Endothelial cell of umbilical vein (primary cell): ENCODE data around the gene HNRNPC. TPM values are rescaled to one million over a fixed set of nuclear protein-coding genes. Genes with fewer than 3 reads are reported as not detected.
"Not testable (repeated sequence)": the region's sequence is repeated elsewhere in the genome, so short reads cannot be mapped to it uniquely, and the experiment has no call there.

ENCODE experiments used
- BruUV-seq: library from RNA; stranded (reverse); fragments of 400-500 nt; replicated peaks from 2 replicates; lab custom pipeline; 2021; lab: Mats Ljungman, UMichigan
- CTCF ChIA-PET: fragments of 300-600, 350-600 bp; sonication (Branson Sonifier 250); formaldehyde crosslinking; loops from one replicate; lab custom pipeline; 2021; ENCODE audit warnings: antibody characterized with exemption, inconsistent platforms; lab: Charles Lee
- POLR2A ChIA-PET: fragments of 300-600, 350-600 bp; sonication (Branson Sonifier 250); formaldehyde crosslinking; loops from one replicate; lab custom pipeline; 2021; ENCODE audit warnings: antibody characterized with exemption, inconsistent platforms; lab: Charles Lee
- DNase-seq: peaks from one replicate; pipeline ENCODE4 v3.0.0-alpha.2; 2011; ENCODE audit warnings: low read depth, low spot score
- FAIRE-seq: peaks from 2 replicates; lab custom pipeline; 2011; peaks lifted over from hg19 to GRCh38; lab: Jason Lieb, UNC
- H2AFZ ChIP-seq: 2 replicates; pipeline ENCODE4 v1.6.0; 2012; ENCODE audit warnings: low read depth, low read length, control low read depth, inconsistent platforms
- H3K27ac ChIP-seq: 2 replicates; pipeline ENCODE4 v1.5.1; 2011; ENCODE audit warnings: low read depth, mild to moderate bottlenecking, control low read depth, low read length, moderate library complexity; ENCODE audit not compliant: insufficient read depth
- H3K27me3 ChIP-seq, 2 experiments: 2 replicates each; pipeline versions ENCODE4 v1.6.0 to v1.6.1; 2011; ENCODE audit warnings: low read length in 2 of 2, mixed read lengths in 1 of 2; ENCODE audit not compliant: control insufficient read depth in 2 of 2, insufficient read depth in 2 of 2
- H3K36me3 ChIP-seq, 2 experiments: 2 replicates in 1 of 2; 3 replicates in 1 of 2; pipeline ENCODE4 v1.5.1; 2011; ENCODE audit warnings: low read length in 2 of 2, mild to moderate bottlenecking in 1 of 2, moderate library complexity in 1 of 2; ENCODE audit not compliant: control insufficient read depth in 2 of 2, insufficient read depth in 2 of 2; ENCODE audit errors: extremely low read depth in 1 of 2
- H3K4me1 ChIP-seq: 3 replicates; pipeline ENCODE4 v1.5.1; 2011; ENCODE audit warnings: mild to moderate bottlenecking, low read length; ENCODE audit not compliant: control insufficient read depth, insufficient read depth; ENCODE audit errors: extremely low read depth
- H3K4me2 ChIP-seq: 2 replicates; pipeline ENCODE4 v1.6.1; 2011; ENCODE audit warnings: low read length, control low read depth, mixed read lengths; ENCODE audit not compliant: insufficient read depth
- H3K4me3 ChIP-seq, 3 experiments: fragments of 200-600 bp in 1 of 3; sonication (generic), shearing (Covaris generic) in 1 of 3; replicated peaks in 1 of 3; 2 replicates each; pipeline ENCODE4 v1.5.1; 2011 to 2016; ENCODE audit warnings: control low read depth in 3 of 3, low read length in 3 of 3, mild to moderate bottlenecking in 2 of 3, inconsistent platforms in 1 of 3, low read depth in 1 of 3, moderate library complexity in 1 of 3; ENCODE audit not compliant: insufficient read depth in 1 of 3
- H3K79me2 ChIP-seq: 2 replicates; pipeline ENCODE4 v1.6.0; 2012; ENCODE audit warnings: low read length, inconsistent platforms; ENCODE audit not compliant: control insufficient read depth, insufficient read depth
- H3K9ac ChIP-seq: replicated peaks from 2 replicates; pipeline ENCODE3; 2011; ENCODE audit warnings: low read length, control low read depth; ENCODE audit not compliant: insufficient read depth; ENCODE audit errors: extremely low read depth
- H3K9me1 ChIP-seq: replicated peaks from 3 replicates; pipeline ENCODE4 v1.6.0; 2011; ENCODE audit warnings: mild to moderate bottlenecking, low read length; ENCODE audit not compliant: control insufficient read depth, insufficient read depth; ENCODE audit errors: extremely low read depth
- H3K9me3 ChIP-seq: replicated peaks from 2 replicates; pipeline ENCODE4 v1.5.1; 2012; ENCODE audit warnings: low read length, inconsistent platforms; ENCODE audit not compliant: control insufficient read depth, insufficient read depth
- H4K20me1 ChIP-seq: replicated peaks from 2 replicates; pipeline ENCODE3; 2011; ENCODE audit warnings: mild to moderate bottlenecking, low read length; ENCODE audit not compliant: control insufficient read depth, insufficient read depth; ENCODE audit errors: extremely low read depth
- EZH2 ChIP-seq: IDR thresholded peaks from 2 replicates; pipeline ENCODE4 v1.6.1; 2012; ENCODE audit warnings: borderline replicate concordance, low read depth, mild to moderate bottlenecking, moderate library complexity, low read length, inconsistent platforms; ENCODE audit not compliant: severe bottlenecking
- POLR2AphosphoS5 ChIP-seq: IDR thresholded peaks from 2 replicates; pipeline ENCODE4 v1.6.1; 2012; ENCODE audit warnings: low read depth, mild to moderate bottlenecking, control low read depth, low read length, moderate library complexity; ENCODE audit not compliant: insufficient read depth
- dilution Hi-C: fragments of 300-500 bp; cut with MboI; formaldehyde crosslinking; loops from one replicate; pipeline ENCODE4 v1.15.0; 2019; ENCODE audit warnings: low sequenced_read_pairs; ENCODE audit not compliant: extremely low pct_ligation_motif_present
- intact Hi-C: fragments of 100-400 bp; cut with micrococcal nuclease; formaldehyde crosslinking; loops from one replicate; pipeline ENCODE4 v1.10.0; 2022
- polyA plus RNA-seq, 4 experiments: library from polyadenylated mRNA; depleted of rRNA in 3 of 4; stranded (reverse) in 3 of 4; unstranded in 1 of 4; fragments of >200 nt; gene quantifications; 2 replicates each; pipeline versions ENCODE4 v1.2.1 to v1.2.3, GENCODE V29; 2011 to 2012; ENCODE audit warnings: missing spikeins in 1 of 4
- total RNA-seq: library from RNA; stranded (reverse); gene quantifications from 2 replicates; pipeline ENCODE4 v1.2.3, GENCODE V29; 2021

Gene HNRNPC
- total and polyA plus RNA-seq, 2 donors (not counting 3 experiments of a cell fraction or from before 2014, with no cell fraction given) = 531 to 674 TPM

DNA sequence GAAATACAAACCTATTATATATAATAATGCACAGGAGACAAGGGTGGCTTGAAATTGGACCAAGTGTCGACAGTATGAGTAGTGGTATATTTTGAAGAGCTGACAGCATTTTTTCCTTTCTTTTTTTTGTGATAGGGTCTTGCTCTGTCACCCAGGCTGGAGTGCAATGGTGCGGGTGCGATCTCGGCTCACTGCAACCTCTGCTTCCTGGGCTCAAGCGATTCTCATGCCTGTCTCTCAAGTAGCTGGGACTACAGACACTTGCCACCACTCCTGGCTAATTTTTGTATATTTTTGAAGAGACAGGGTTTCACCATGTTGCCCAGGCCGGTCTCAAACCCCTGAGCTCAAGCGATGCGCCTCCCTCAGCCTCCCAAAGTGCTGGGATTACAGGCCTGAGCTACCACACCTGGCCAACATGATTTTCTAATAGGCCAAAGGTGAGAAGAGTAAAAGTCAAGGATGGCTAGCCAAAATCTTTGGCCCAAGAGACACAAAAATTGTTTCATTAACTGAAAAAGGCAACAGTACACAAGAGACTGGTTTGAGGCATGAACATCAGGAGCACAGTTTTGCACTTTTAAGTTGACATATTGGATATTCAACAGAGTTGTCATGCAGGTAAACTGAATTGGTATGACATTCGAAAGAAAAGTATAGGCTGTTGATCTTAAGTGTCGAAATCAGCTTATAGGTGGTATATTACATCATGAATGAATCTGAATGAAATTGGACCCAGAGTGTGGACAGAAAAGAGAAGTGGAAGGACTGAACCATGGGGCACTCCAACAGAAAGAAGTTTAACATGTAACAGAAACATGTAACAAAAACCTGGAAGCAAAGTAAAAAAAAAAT is 12.5 kb downstream of the HNRNPC start:
- Histone ChIP-seq H3K79me2 (peaks cover 98% of the 10 kb centered on the region), H3K27ac (no peak overlapping the region), H3K4me1 (peaks cover 2% of the 10 kb centered on the region), H3K4me2 (no peak overlapping the region), H3K9me1 (peaks cover 2% of the 10 kb centered on the region), H3K36me3 (peaks cover 18 to 42% of the 10 kb centered on the region in 2 experiments), H3K27me3 (no peaks in the 10 kb centered on the region), H3K9me3 (no peaks in the 10 kb centered on the region), H3K4me3 (no peak overlapping the region), H2AFZ (no peak overlapping the region), H4K20me1 (peaks cover 37% of the 10 kb centered on the region), H3K9ac (no peak overlapping the region)
- no peak for FAIRE-seq
- BruUV-seq = no TSS peak
- DNase-seq = no peak
- dilution Hi-C loops (no loop called here), intact Hi-C loops (no loop called here)
- ChIA-PET CTCF (interaction anchor here (1.4 kb wide), 1 partner anchor 15 kb away, joined by 5 read pairs; no protein-coding TSS in a partner anchor), POLR2A (interaction anchor here (0.7 to 1.7 kb wide), 2 partner anchors 9 to 10 kb away, joined by 3 to 4 read pairs; no protein-coding TSS in a partner anchor)
- TF ChIP-seq POLR2AphosphoS5 = peak; percentile 3
- TF ChIP-seq EZH2 = no peak

DNA sequence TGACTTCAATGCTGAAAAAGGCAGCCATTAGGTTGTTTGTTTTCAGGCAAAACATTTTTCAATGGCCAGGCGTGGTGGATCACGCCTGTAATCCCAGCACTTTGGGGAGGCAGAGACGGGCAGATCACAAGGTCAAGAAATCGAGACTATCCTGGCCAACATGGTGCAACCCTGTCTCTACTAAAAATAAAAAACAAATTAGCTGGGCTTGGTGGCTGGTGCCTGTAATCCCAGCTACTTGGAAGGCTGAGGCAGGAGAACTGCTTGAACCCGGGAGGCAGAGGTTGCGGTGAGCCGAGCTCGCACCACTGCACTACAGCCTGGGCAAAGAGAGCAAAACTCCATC is 13.2 kb downstream of the HNRNPC start:
- CTCF ChIA-PET = interaction anchor here (1.4 kb wide), 1 partner anchor 14 kb away, joined by 5 read pairs; no protein-coding TSS in a partner anchor
- H2AFZ ChIP-seq, intact Hi-C loops, H3K9ac ChIP-seq, H3K4me3 ChIP-seq, DNase-seq, H3K9me1 ChIP-seq, H3K27ac ChIP-seq, FAIRE-seq, H3K4me1 ChIP-seq, H3K9me3 ChIP-seq, BruUV-seq, H3K27me3 ChIP-seq, dilution Hi-C loops: not testable (repeated sequence)
- peaks cover 33% of the 10 kb centered on the region for H4K20me1 ChIP-seq
- peak overlapping the region; percentile 4 for H3K4me2 ChIP-seq
- peaks cover 98% of the 10 kb centered on the region for H3K79me2 ChIP-seq
- peak; percentile 8 for TF ChIP-seq POLR2AphosphoS5
- POLR2A ChIA-PET = interaction anchor here (0.7 to 1.7 kb wide), 2 partner anchors 9 to 10 kb away, joined by 3 to 4 read pairs; no protein-coding TSS in a partner anchor
- peaks cover 16 to 37% of the 10 kb centered on the region in 2 experiments for H3K36me3 ChIP-seq
